ENCODE results near the gene GRAMD1C.

GRAMD1C gene

DNA sequence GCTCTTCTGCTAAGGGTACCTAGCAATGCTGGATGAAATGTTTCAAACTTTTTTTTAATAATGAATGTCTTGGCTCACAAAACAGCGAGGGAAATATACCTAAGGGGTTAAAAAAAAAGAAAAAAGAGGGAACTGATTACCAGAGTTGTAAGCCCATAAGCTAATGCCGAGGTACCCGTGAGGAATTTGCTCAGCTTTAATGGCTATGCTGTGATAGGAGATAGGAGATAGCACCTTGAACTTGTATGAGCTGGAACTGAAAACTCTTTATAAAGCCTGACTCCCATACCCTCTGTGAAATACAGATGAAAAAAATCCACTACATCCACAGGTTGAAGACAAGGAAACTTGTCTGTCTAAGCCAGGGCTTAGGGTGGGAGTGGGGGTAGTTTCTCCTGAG, 13.9 kb downstream of the GRAMD1C start:
- no peak for DNase-seq (ENCODE audit: low spot score)

- no peak for DNase-seq (ENCODE audit: low spot score)
Observed at GRCh38 chr3:113867506-113867905, 28.9 kb downstream of the GRAMD1C start.

DNA sequence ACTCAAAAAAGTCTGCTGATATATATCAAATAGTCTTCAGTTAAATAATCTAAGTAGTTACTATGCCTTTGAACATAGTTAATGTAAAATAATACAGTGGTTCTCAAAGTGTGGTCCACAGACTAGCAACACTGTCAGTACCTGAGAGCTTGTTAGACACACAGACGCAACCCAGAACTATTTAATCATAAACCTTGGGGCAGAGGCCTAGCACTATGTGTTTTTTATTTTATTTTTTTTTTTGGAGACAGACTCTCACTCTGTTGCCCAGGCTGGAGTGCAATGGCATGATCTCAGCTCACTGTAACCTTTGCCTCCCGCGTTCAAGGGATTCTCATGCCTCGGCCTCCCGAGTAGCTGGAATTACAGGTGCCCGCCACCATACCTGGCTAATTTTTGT, 34.7 kb downstream of the GRAMD1C start:
- no peak for DNase-seq (ENCODE audit: low spot score)

DNA sequence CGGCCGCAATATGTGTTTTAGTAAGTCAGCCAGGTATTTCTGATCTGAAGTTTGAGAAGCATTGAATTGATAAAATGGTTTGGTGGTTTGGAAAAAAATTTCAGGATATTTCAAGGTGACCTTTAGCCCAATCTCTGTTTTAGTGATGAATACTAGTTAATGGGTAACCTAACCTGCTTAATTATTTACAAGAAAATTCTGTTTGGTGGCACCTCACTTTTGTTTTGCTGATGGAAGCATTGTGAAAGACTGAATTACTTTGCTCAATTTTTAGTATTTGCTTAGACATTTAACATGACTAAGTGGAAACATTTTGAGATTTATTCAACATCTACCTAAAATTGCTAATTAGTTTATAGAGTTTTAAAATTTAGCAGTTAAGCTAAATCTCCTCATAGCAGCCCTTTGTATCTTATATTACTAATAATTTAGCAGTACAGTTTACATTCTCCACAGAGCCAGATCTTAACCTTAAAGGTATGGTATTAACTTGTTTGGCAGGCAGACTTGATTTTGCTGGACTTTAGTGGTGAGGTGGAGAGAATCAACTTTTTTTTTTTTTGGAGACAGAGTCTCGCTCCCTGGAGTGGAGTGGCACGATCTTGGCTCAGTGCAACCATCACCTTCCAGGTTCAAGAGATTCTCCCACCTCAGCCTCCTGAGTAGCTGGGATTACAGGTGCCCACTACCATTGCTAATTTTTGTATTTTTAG, 35.4 kb downstream of the GRAMD1C start:
- DNase-seq (ENCODE audit: low spot score) = no peak

GRCh38 chr3:113878403-113878802, 39.8 kb downstream of the GRAMD1C start:
- no peak for DNase-seq (ENCODE audit: low spot score)

DNA sequence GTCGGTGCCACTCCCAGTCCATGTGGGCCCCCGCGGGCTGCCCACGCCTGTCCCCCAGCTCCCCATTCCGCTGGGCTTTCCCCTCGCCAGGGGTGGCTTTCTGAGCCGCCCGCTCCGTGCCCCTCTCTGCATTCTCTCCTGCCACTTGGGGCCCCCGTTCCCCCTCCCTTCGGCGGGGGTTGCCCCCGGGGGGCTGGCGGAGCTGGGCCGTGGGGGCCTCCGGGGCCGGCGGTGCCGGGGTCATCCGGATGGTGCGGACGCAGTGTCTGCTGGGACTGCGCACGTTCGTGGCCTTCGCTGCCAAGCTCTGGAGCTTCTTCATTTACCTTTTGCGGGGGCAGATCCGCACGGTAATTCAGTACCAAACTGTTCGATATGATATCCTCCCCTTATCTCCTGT, 46.5 kb downstream of the GRAMD1C start:
- DNase-seq (ENCODE audit: low spot score) = no peak

DNA sequence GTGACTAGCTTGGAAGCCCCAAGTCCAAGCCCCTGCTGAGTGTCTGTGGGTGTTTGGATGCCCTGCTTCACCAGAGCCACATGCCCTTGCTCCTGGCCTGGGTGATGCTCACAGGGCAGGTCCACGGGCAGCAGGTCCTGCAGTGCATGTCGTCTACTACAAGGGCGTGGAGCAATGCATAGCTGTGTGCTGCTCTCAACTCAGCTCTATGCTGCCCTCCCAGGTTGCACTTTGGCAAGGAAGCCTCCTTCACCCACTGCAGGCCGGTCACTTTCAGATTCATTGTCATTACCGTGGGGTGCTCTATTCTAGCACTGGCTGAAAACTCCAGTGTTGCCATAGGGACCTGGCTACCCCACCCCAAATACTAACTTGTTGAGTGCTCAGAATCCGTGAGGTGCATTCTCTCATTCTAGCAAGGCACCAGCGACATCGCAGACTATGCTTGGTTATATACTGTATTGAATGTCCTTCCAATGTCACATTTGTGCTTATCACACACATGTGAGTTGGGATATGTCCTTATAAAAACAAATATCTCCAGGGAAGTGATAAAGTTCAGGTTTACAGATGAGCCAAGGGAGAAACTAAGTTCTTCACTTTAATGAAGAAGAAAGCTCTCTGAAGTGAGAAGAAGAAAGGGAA, 51.8 kb downstream of the GRAMD1C start:
- no peak for DNase-seq (ENCODE audit: low spot score)

GRCh38 chr3:113894927-113895326, 56.3 kb downstream of the GRAMD1C start:
- DNase-seq (ENCODE audit: low spot score) = no peak

DNA sequence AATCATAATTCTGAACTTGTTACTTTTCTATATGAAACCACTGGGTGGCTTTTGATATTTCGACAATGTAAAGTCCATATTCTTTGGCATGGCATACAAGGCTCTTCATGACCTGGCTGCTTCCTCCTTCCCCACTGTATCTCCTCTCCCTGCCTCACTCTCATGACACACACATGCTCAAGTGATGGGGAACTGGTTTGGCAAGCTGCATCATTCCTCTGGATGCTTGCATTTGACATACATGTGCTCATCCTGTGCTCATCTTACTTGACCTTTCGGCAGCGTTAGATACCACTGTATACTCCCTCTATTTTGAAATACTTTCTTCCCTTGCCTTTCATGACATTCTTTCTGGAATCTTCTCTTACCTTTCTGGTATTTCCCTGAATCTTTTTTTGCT, 57.4 kb downstream of the GRAMD1C start:
- DNase-seq (ENCODE audit: low spot score) = no peak

DNA sequence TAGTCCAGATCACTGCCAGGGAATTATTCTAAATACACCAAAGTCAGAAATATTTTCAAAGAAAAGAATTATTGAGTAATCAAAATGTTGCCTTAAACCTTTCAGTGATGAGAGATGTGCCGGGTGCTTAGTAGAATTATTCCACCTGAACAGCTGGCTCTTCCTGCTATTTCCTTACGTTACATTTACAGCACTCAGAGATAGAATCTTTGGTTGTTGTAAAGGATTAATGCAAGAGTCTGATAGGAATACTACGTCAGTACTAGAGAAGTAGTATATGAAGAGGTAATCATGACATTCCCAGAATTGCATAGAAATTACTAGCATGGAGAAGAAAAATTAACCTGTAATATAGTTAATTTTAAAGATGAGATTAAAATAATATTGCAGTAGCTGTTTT, 58.3 kb downstream of the GRAMD1C start:
- no peak for DNase-seq (ENCODE audit: low spot score)

GRCh38 chr3:113897373-113897777, 58.8 kb downstream of the GRAMD1C start:
- no peak for DNase-seq (ENCODE audit: low spot score)

GRCh38 chr3:113898892-113899291, 60.3 kb downstream of the GRAMD1C start:
- DNase-seq (ENCODE audit: low spot score) = no peak

DNA sequence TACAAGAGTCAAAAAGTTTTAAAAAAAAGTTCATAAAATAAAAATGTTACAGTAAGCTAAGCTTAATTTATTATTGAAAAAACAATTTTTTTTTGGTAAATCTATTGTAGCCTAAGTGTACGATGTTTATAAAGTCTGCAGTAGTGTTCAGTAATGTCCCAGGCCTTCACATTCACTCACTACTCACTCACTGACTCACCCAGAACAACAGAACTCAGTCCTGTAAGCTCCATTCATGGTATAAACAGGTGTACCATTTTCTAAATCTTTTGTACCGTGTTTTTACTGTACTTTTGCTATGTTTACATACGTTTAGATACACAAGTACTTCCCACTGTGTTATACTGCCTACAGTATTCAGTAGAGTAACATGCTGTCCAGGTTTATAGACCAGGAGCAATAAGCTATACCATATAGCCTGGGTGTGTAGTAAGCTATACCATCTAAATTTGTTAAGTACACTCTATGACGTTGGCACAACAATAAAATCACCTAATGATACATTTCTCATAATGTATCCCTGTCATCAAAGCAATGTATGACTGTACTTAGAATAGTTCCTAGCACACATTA, 68.1 kb downstream of the GRAMD1C start:
- DNase-seq (ENCODE audit: low spot score) = no peak

- no peak for DNase-seq (ENCODE audit: low spot score)
Observed at GRCh38 chr3:113908133-113908532, 69.5 kb downstream of the GRAMD1C start.

- no peak for DNase-seq (ENCODE audit: low spot score)
Observed at GRCh38 chr3:113910966-113911365, 72.4 kb downstream of the GRAMD1C start.

GRCh38 chr3:113912552-113913236, 74.1 kb downstream of the GRAMD1C start:
- DNase-seq (ENCODE audit: low spot score) = peak; percentile 67

- DNase-seq (ENCODE audit: low spot score) = no peak
Observed at GRCh38 chr3:113914646-113915045, 76.1 kb downstream of the GRAMD1C start.

DNA sequence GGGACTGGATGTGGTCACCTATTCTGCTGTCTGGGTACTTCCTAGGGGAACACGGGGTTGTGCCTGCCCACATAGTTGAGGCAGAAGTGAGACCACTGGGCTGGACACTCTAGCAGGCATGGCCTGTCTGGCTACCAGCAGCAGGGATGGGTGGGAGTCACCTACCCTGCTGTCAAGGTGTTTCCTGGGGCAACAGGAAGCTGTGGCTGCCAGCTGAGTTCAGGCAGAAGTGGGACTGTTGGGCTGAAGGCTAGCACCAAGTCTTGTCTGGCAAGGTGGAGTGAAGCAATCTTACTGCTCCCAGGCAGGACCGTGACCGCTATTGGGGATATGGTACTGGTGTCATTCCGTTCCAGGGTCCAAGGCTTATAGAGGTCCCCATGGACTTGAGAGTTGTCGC, 89.0 kb downstream of the GRAMD1C start:
- DNase-seq (ENCODE audit: low spot score) = no peak

DNA sequence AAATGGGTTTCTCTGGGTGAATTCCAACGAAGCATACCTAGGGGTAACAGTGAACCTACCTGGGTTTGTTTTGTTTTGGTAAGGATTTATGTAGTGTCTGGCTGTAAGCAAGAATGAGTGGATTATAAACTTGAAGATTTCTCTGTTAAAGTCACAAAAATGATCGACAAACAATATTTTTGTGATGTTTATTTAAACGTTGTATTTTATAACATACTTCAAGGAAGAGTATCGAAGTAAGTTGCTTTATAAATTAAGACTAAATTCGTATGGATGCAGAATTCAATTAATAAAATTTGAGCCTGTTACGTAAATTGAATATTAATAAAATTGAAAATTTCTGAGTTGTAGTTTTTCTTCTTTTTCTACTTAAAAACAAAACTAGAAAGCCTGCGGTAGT, 108.2 kb downstream of the GRAMD1C start:
- DNase-seq (ENCODE audit: low spot score) = no peak

DNA sequence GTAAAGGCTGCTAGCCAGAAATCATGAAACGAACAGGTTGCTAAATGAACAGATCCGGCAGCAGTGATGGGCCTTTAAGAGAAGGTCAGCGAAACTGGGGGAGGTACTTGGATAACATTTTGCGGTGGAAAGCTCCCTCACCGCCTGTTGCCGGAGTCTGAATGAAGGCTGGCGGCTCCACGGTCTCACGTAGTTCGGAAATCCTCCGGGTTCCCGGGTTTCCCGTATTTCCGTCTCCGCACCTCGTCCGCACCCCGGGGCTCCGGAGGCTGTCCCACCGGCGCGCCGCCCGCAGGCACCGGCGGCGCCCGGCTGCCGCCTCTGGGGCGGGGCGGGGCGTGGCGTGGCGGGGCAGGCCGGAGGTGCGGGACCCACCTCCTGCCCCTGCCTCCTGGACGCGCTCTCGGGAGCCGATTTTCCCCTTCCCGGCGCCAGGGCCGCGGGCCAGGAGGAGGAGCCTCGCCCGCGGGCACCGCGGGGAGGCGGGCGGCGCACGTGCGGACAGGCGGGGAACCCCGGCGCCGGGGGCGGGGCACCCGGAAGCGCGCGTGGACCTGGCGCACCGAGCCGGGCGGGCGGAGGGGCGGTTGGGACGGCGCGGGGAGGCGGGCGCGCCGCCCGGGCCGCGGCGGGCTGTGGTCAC, 108.9 kb downstream of the GRAMD1C start, which contains the start of gene ZDHHC23:
Gene ZDHHC23 (plus strand): TSS at position 642 of the 643 bp plus-strand sequence. CDS start 790 bp downstream, outside the sequence.
- DNase-seq (ENCODE audit: low spot score) = peak; percentile 57

DNA sequence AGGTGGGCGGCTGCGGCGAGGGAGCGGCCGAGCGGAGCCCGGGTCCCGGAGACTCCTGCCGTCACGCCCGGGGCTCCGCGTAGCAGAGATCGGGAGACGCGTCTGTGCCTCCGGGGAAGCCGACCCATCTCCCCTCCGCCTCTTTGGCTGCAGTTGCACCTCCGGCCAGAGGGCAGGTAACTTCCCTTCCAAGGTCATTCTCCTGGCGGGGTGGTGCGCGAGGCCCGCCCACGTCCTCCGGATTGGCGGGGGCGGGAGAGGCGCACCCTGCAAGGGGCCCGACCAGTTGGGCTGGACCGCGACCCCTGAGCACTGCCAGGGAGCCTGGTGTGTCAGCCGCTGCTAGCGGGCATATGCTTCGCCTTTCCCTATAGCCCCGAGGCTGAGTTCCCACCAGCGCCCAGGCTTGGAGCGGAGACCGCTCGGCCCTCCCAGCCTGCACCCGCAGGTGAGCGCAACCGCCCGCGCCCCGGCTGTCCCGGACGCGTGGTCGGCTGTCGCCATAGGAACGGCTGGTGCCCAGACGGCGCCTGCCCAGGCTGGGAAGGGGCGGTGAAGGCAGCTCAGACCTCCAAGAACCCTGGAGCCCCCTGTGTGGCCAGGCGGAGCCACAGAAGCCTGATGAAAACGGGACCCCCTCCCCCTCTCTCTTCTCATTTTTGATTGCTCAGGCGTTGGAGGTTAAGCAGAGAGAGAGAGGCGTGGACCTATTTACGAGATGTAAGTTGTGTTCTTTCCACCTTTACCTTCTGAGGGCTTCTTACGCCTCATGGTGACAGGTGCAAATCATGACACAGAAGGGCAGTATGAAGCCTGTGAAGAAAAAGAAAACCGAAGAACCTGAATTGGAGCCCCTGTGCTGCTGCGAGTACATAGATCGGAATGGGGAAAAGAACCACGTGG, 109.7 kb downstream of the GRAMD1C start:
- peak; percentile 17 for DNase-seq (ENCODE audit: low spot score)

Measured in CD4-positive, alpha-beta T cell treated with Interleukin-2 at 100 ng/mL for 4 hours (primary cell).